Vagina (tissue), 2 donors: ENCODE measurements around the gene UBE2U.

Source experiments
- POLR2A ChIP-seq, 2 donors: fragments of 450-650 bp; IDR thresholded peaks; one replicate each; pipeline ENCODE4 v1.6.1; 2017; ENCODE audit warnings: antibody characterized with exemption in 2 of 2, mild to moderate bottlenecking in 2 of 2, moderate library complexity in 2 of 2
- TF ChIP-seq, protein P1 (sequence below), 3 experiments: fragments of 450-650 bp in 2 of 3; fragments of 200-600 bp in 1 of 3; sonication (generic) in 1 of 3; IDR thresholded peaks; one replicate each; pipeline ENCODE4 v1.5.1; 2017 to 2019; ENCODE audit warnings: antibody characterized with exemption in 3 of 3, mild to moderate bottlenecking in 2 of 3, moderate library complexity in 2 of 3

DNA sequence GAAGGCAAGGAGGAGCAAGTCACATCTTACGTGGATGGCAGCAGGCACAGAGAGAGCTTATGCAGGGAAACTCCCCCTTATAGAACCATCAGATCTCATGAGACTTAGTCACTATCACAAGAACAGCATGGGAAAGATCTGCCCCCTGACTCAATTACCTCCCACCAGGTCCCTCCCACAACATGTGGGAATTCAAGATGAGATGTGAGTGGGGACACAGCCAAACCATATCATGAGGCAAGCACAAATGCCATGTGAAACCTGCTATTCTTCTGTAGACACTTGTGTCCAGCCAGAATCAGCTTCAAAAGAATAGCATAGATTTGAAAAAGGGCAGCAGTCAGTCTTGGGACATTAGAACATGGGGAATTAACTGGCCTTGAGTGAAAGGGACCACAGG, 32.2 kb upstream of the UBE2U start:
- TF ChIP-seq, protein P1, sequence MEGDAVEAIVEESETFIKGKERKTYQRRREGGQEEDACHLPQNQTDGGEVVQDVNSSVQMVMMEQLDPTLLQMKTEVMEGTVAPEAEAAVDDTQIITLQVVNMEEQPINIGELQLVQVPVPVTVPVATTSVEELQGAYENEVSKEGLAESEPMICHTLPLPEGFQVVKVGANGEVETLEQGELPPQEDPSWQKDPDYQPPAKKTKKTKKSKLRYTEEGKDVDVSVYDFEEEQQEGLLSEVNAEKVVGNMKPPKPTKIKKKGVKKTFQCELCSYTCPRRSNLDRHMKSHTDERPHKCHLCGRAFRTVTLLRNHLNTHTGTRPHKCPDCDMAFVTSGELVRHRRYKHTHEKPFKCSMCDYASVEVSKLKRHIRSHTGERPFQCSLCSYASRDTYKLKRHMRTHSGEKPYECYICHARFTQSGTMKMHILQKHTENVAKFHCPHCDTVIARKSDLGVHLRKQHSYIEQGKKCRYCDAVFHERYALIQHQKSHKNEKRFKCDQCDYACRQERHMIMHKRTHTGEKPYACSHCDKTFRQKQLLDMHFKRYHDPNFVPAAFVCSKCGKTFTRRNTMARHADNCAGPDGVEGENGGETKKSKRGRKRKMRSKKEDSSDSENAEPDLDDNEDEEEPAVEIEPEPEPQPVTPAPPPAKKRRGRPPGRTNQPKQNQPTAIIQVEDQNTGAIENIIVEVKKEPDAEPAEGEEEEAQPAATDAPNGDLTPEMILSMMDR (IDR thresholded peaks at IDR 0.05): no peak
- no peak for TF ChIP-seq POLR2A (IDR thresholded peaks at IDR 0.05)
